SK-N-MC (cell line): ENCODE results near the gene CYBB.

ENCODE experiments used
- EZH2 ChIP-seq: fragments of 200-600 bp; sonication (generic); IDR thresholded peaks from one replicate; pipeline ENCODE4 v1.6.1; 2017; ENCODE audit warnings: antibody characterized with exemption
- POLR2AphosphoS5 ChIP-seq: IDR thresholded peaks from 2 replicates; pipeline ENCODE4 v1.6.1; 2012; ENCODE audit warnings: mild to moderate bottlenecking, low read depth, low read length, borderline replicate concordance

DNA sequence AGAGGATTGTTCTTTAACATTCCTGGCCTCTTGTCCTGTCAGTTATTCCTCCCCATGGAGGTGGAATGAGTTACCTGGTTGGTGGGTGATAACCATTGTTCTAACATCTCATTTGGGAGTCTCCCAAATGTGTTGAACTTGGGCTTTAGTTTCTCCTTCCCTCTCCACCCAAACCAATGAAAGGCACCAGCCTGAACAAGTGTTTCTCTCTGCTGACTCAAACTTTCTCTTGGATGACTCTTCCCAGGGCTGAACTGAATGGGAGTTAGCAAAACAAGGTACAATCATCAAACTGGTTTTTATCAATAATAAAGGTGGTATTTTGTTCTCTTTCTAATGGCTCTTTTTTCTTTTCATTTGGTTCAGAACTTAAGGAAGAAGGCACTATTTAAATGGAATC lies 64.8 kb downstream of the CYBB start:
- TF ChIP-seq POLR2AphosphoS5: no peak
- TF ChIP-seq EZH2: no peak
